ENCODE measurements around the gene COX6A2.
A peak's percentile ranks its signal among the peaks of the same experiment; 100 is the strongest.

COX6A2 gene

GRCh38 chr16:31436221-31437045, 8.3 kb upstream of the COX6A2 start:
- H3K4me1 ChIP-seq (ENCODE audit: control insufficient read depth in 2 of 2, insufficient read depth in 1 of 2, low read depth in 1 of 2, low read length in 2 of 2) = no peaks in the 10 kb centered on the region
- H3K4me2 ChIP-seq (ENCODE audit: insufficient read depth, low read length, poor library complexity, severe bottlenecking) = no peak overlapping the region
- no CpG with 5 or more reads among the region's 44 CpGs for WGBS, 2 donors (ENCODE audit: extremely low coverage in 2 of 2, insufficient read length in 2 of 2, insufficient replicate concordance in 1 of 2)
- H3K14ac ChIP-seq (ENCODE audit: low read length) = peak overlapping the region; percentile 87
- H2AFZ ChIP-seq (ENCODE audit: low read length) = peak overlapping the region; percentile 40
- no peak overlapping the region for H3K27ac ChIP-seq (replicated peaks; ENCODE audit: low read length)
- no peak overlapping the region for H2BK120ac ChIP-seq (ENCODE audit: low read depth, low read length)
- no peak overlapping the region for H2BK15ac ChIP-seq (ENCODE audit: low read length)
- H3K9ac ChIP-seq (ENCODE audit: low read depth, low read length, poor library complexity) = no peak overlapping the region
- H3K23ac ChIP-seq (ENCODE audit: low read depth, low read length, poor library complexity) = no peak overlapping the region
- DNase-seq (ENCODE audit: low spot score) = no peak
- no peaks in the 10 kb centered on the region for H3K27me3 ChIP-seq (ENCODE audit: control insufficient read depth in 3 of 3, insufficient read depth in 3 of 3, low read depth in 1 of 3, low read length in 3 of 3)
- H3K9me3 ChIP-seq (replicated peaks in 1 of 2; ENCODE audit: control insufficient read depth in 2 of 2, insufficient read depth in 1 of 2, low read depth in 1 of 2, low read length in 2 of 2) = no peaks in the 10 kb centered on the region
- H2BK12ac ChIP-seq (ENCODE audit: low read length) = no peak overlapping the region
- peak overlapping the region; percentile 13 for H3K18ac ChIP-seq (ENCODE audit: low read length)
- H4K8ac ChIP-seq (ENCODE audit: low read depth, low read length) = no peak overlapping the region
- no peak overlapping the region for H3K4me3 ChIP-seq (ENCODE audit: low read length in 2 of 2)
- peak overlapping the region; percentile 75 for H2BK5ac ChIP-seq (ENCODE audit: low read length)
- H2AK5ac ChIP-seq (ENCODE audit: low read depth, low read length) = peak overlapping the region; percentile 83
- H3K4ac ChIP-seq (ENCODE audit: low read length) = no peak overlapping the region
- no peak overlapping the region for H4K91ac ChIP-seq (ENCODE audit: low read depth, low read length, poor library complexity)
- H3K79me1 ChIP-seq (ENCODE audit: low read depth, low read length) = no peaks in the 10 kb centered on the region
- no peaks in the 10 kb centered on the region for H3K36me3 ChIP-seq (replicated peaks in 1 of 2; ENCODE audit: control insufficient read depth in 2 of 2, insufficient read depth in 2 of 2, low read length in 2 of 2)

- no peak overlapping the region for H3K4ac ChIP-seq (ENCODE audit: low read length)
- H2AFZ ChIP-seq (ENCODE audit: low read length) = peak overlapping the region; percentile 40
- no peak overlapping the region for H2BK12ac ChIP-seq (ENCODE audit: low read length)
- no peaks in the 10 kb centered on the region for H3K36me3 ChIP-seq (replicated peaks in 1 of 2; ENCODE audit: control insufficient read depth in 2 of 2, insufficient read depth in 2 of 2, low read length in 2 of 2)
- H3K9ac ChIP-seq (ENCODE audit: low read depth, low read length, poor library complexity) = no peak overlapping the region
- no peak overlapping the region for H3K23ac ChIP-seq (ENCODE audit: low read depth, low read length, poor library complexity)
- H3K79me1 ChIP-seq (ENCODE audit: low read depth, low read length) = no peaks in the 10 kb centered on the region
- H4K8ac ChIP-seq (ENCODE audit: low read depth, low read length) = no peak overlapping the region
- no peaks in the 10 kb centered on the region for H3K4me1 ChIP-seq (ENCODE audit: control insufficient read depth in 2 of 2, insufficient read depth in 1 of 2, low read depth in 1 of 2, low read length in 2 of 2)
- H2BK15ac ChIP-seq (ENCODE audit: low read length) = no peak overlapping the region
- no peak overlapping the region for H3K4me3 ChIP-seq (ENCODE audit: low read length in 2 of 2)
- H3K9me3 ChIP-seq (replicated peaks in 1 of 2; ENCODE audit: control insufficient read depth in 2 of 2, insufficient read depth in 1 of 2, low read depth in 1 of 2, low read length in 2 of 2) = no peaks in the 10 kb centered on the region
- no peak overlapping the region for H2AK5ac ChIP-seq (ENCODE audit: low read depth, low read length)
- WGBS, 2 donors (ENCODE audit: extremely low coverage in 2 of 2, insufficient read length in 2 of 2, insufficient replicate concordance in 1 of 2) = no CpG with 5 or more reads among the region's 47 CpGs
- H4K91ac ChIP-seq (ENCODE audit: low read depth, low read length, poor library complexity) = no peak overlapping the region
- peak overlapping the region; percentile 75 for H2BK5ac ChIP-seq (ENCODE audit: low read length)
- peaks cover 0 to 3% (median 0%) of the 10 kb centered on the region in 3 experiments for H3K27me3 ChIP-seq (ENCODE audit: control insufficient read depth in 3 of 3, insufficient read depth in 3 of 3, low read depth in 1 of 3, low read length in 3 of 3)
- no peak overlapping the region for H3K4me2 ChIP-seq (ENCODE audit: insufficient read depth, low read length, poor library complexity, severe bottlenecking)
- no peak overlapping the region for H3K14ac ChIP-seq (ENCODE audit: low read length)
- no peak overlapping the region for H2BK120ac ChIP-seq (ENCODE audit: low read depth, low read length)
- H3K18ac ChIP-seq (ENCODE audit: low read length) = no peak overlapping the region
- no peak overlapping the region for H3K27ac ChIP-seq (replicated peaks; ENCODE audit: low read length)
- DNase-seq (ENCODE audit: low spot score) = no peak
Measured at GRCh38 chr16:31435341-31436220, 7.4 kb upstream of the COX6A2 start.

GRCh38 chr16:31430380-31431052, 2.4 kb upstream of the COX6A2 start:
- H3K9me3 ChIP-seq (replicated peaks in 1 of 2; ENCODE audit: control insufficient read depth in 2 of 2, insufficient read depth in 1 of 2, low read depth in 1 of 2, low read length in 2 of 2) = peaks cover 3 to 6% of the 10 kb centered on the region in 2 donors
- no peak overlapping the region for H3K18ac ChIP-seq (ENCODE audit: low read length)
- no peak for DNase-seq (ENCODE audit: low spot score)
- H3K14ac ChIP-seq (ENCODE audit: low read length) = no peak overlapping the region
- no peaks in the 10 kb centered on the region for H3K36me3 ChIP-seq (replicated peaks in 1 of 2; ENCODE audit: control insufficient read depth in 2 of 2, insufficient read depth in 2 of 2, low read length in 2 of 2)
- H4K91ac ChIP-seq (ENCODE audit: low read depth, low read length, poor library complexity) = no peak overlapping the region
- H2BK15ac ChIP-seq (ENCODE audit: low read length) = no peak overlapping the region
- H3K9ac ChIP-seq (ENCODE audit: low read depth, low read length, poor library complexity) = no peak overlapping the region
- H3K23ac ChIP-seq (ENCODE audit: low read depth, low read length, poor library complexity) = no peak overlapping the region
- no peak overlapping the region for H3K27ac ChIP-seq (replicated peaks; ENCODE audit: low read length)
- H2BK5ac ChIP-seq (ENCODE audit: low read length) = no peak overlapping the region
- H3K4me1 ChIP-seq (ENCODE audit: control insufficient read depth in 2 of 2, insufficient read depth in 1 of 2, low read depth in 1 of 2, low read length in 2 of 2) = peaks cover 0 to 2% of the 10 kb centered on the region in 2 donors
- H2AFZ ChIP-seq (ENCODE audit: low read length) = no peak overlapping the region
- H3K4me3 ChIP-seq (ENCODE audit: low read length in 2 of 2) = no peak overlapping the region
- no peak overlapping the region for H2BK12ac ChIP-seq (ENCODE audit: low read length)
- H2AK5ac ChIP-seq (ENCODE audit: low read depth, low read length) = no peak overlapping the region
- WGBS, 2 donors (ENCODE audit: extremely low coverage in 2 of 2, insufficient read length in 2 of 2, insufficient replicate concordance in 1 of 2) = no CpG with 5 or more reads among the region's 5 CpGs
- no peaks in the 10 kb centered on the region for H3K79me1 ChIP-seq (ENCODE audit: low read depth, low read length)
- H4K8ac ChIP-seq (ENCODE audit: low read depth, low read length) = no peak overlapping the region
- H3K4ac ChIP-seq (ENCODE audit: low read length) = no peak overlapping the region
- no peak overlapping the region for H3K4me2 ChIP-seq (ENCODE audit: insufficient read depth, low read length, poor library complexity, severe bottlenecking)
- H2BK120ac ChIP-seq (ENCODE audit: low read depth, low read length) = no peak overlapping the region
- H3K27me3 ChIP-seq (ENCODE audit: control insufficient read depth in 3 of 3, insufficient read depth in 3 of 3, low read depth in 1 of 3, low read length in 3 of 3) = peaks cover 0 to 22% (median 12%) of the 10 kb centered on the region in 3 experiments
